Measurements from ENCODE around the gene IL15RA. TPM values are rescaled to one million over a fixed set of nuclear protein-coding genes. Genes with fewer than 3 reads are reported as not detected.

Gene IL15RA
- total and polyA plus RNA-seq, 2 donors (not counting 1 experiment from before 2014, with no cell fraction given), result 9.3 to 9.6 TPM

GRCh38 chr10:5988336-5988920 is 11.1 kb upstream of the IL15RA start:
- ChIA-PET CTCF (interaction anchor here (1.6 kb wide), 1 partner anchor 102 kb away, joined by 3 read pairs; no protein-coding TSS in a partner anchor), POLR2A (no interaction called here)
- Mint-ChIP-seq H3K27ac (no peak overlapping the region), H3K9me3 (ENCODE audit: insufficient read depth) (no peaks in the 10 kb centered on the region), H3K27me3 (no peaks in the 10 kb centered on the region), H3K4me1 (peaks cover 12% of the 10 kb centered on the region), H3K4me3 (no peak overlapping the region)
- DNase-seq (no peak), ATAC-seq (ENCODE audit: low read depth) (no peak)
- no peak overlapping the region for H3K27ac ChIP-seq (ENCODE audit: low read length in 2 of 2)
- H2AFZ ChIP-seq (ENCODE audit: insufficient read depth, low read depth, low read length, poor library complexity, severe bottlenecking), result peak overlapping the region; percentile 69
- intact Hi-C loops (cut with micrococcal nuclease), result no loop called here
- TF ChIP-seq EZH2 (IDR thresholded peaks at IDR 0.05; ENCODE audit: borderline replicate concordance, insufficient read depth, low read depth, low read length, poor library complexity, severe bottlenecking) (no peak), CTCF (IDR thresholded peaks at IDR 0.05) (no peak)
- H3K4me1 ChIP-seq (ENCODE audit: control insufficient read depth in 2 of 2, insufficient read depth in 2 of 2, low read length in 2 of 2), result peaks cover 7 to 9% of the 10 kb centered on the region in 2 donors
- H3K4me3 ChIP-seq (ENCODE audit: control extremely low read depth in 1 of 5, extremely low read depth in 1 of 5, insufficient read depth in 1 of 5, low read depth in 2 of 5, low read length in 4 of 5), result no peak overlapping the region
- WGBS (ENCODE audit: insufficient coverage), result 100% methylated on average over 8 of the region's 10 CpGs
- no peaks in the 10 kb centered on the region for H3K36me3 ChIP-seq (replicated peaks in 1 of 2; ENCODE audit: control extremely low read depth in 1 of 2, control insufficient read depth in 1 of 2, extremely low read depth in 1 of 2, insufficient read depth in 2 of 2, low read length in 1 of 2)
- H3K9me3 ChIP-seq (ENCODE audit: control extremely low read depth in 1 of 3, control insufficient read depth in 2 of 3, insufficient read depth in 1 of 3, low read length in 2 of 3), result peaks cover 0 to 8% (median 3%) of the 10 kb centered on the region in 3 donors
- H3K27me3 ChIP-seq (replicated peaks in 1 of 4; ENCODE audit: control extremely low read depth in 1 of 4, control insufficient read depth in 3 of 4, insufficient read depth in 4 of 4, low read length in 3 of 4), result no peaks in the 10 kb centered on the region
- H3K9ac ChIP-seq (ENCODE audit: low read length), result no peak overlapping the region
- H3K79me2 ChIP-seq (ENCODE audit: control insufficient read depth, insufficient read depth, low read length), result no peaks in the 10 kb centered on the region
- no peaks in the 10 kb centered on the region for H4K20me1 ChIP-seq (ENCODE audit: control insufficient read depth, insufficient read depth, low read length, poor library complexity, severe bottlenecking)
- peak overlapping the region; percentile 29 for H3K4me2 ChIP-seq (replicated peaks; ENCODE audit: low read depth, low read length, poor library complexity, severe bottlenecking)

- no peaks in the 10 kb centered on the region for H3K36me3 ChIP-seq (replicated peaks in 1 of 2; ENCODE audit: control extremely low read depth in 1 of 2, control insufficient read depth in 1 of 2, extremely low read depth in 1 of 2, insufficient read depth in 2 of 2, low read length in 1 of 2)
- no peaks in the 10 kb centered on the region for H4K20me1 ChIP-seq (ENCODE audit: control insufficient read depth, insufficient read depth, low read length, poor library complexity, severe bottlenecking)
- TF ChIP-seq EZH2 (IDR thresholded peaks at IDR 0.05; ENCODE audit: borderline replicate concordance, insufficient read depth, low read depth, low read length, poor library complexity, severe bottlenecking) (no peak), CTCF (IDR thresholded peaks at IDR 0.05) (no peak)
- ATAC-seq (ENCODE audit: low read depth), result no peak
- no peak overlapping the region for H3K4me3 ChIP-seq (ENCODE audit: control extremely low read depth in 1 of 5, extremely low read depth in 1 of 5, insufficient read depth in 1 of 5, low read depth in 2 of 5, low read length in 4 of 5)
- H3K27me3 ChIP-seq (replicated peaks in 1 of 4; ENCODE audit: control extremely low read depth in 1 of 4, control insufficient read depth in 3 of 4, insufficient read depth in 4 of 4, low read length in 3 of 4), result no peaks in the 10 kb centered on the region
- no peak overlapping the region for H3K27ac ChIP-seq (ENCODE audit: low read length in 2 of 2)
- WGBS (ENCODE audit: insufficient coverage), result 90% methylated on average over 3 of the region's 4 CpGs
- no peaks in the 10 kb centered on the region for H3K27me3 Mint-ChIP-seq
- H2AFZ ChIP-seq (ENCODE audit: insufficient read depth, low read depth, low read length, poor library complexity, severe bottlenecking), result peak overlapping the region; percentile 69
- CTCF ChIA-PET, result interaction anchor here (1.0 to 1.6 kb wide), 2 partner anchors 26 to 102 kb away, joined by 3 to 4 read pairs; no protein-coding TSS in a partner anchor
- peak; percentile 29 for DNase-seq
- peaks cover 7 to 9% of the 10 kb centered on the region in 2 donors for H3K4me1 ChIP-seq (ENCODE audit: control insufficient read depth in 2 of 2, insufficient read depth in 2 of 2, low read length in 2 of 2)
- H3K9ac ChIP-seq (ENCODE audit: low read length), result no peak overlapping the region
- intact Hi-C loops (cut with micrococcal nuclease), result no loop called here
- H3K9me3 Mint-ChIP-seq (ENCODE audit: insufficient read depth), result no peaks in the 10 kb centered on the region
- H3K27ac Mint-ChIP-seq, result peak overlapping the region; percentile 54
- H3K4me1 Mint-ChIP-seq, result peaks cover 12% of the 10 kb centered on the region
- POLR2A ChIA-PET, result no interaction called here
- H3K9me3 ChIP-seq (ENCODE audit: control extremely low read depth in 1 of 3, control insufficient read depth in 2 of 3, insufficient read depth in 1 of 3, low read length in 2 of 3), result peaks cover 0 to 8% (median 3%) of the 10 kb centered on the region in 3 donors
- peak overlapping the region; percentile 42 for H3K4me3 Mint-ChIP-seq
- H3K79me2 ChIP-seq (ENCODE audit: control insufficient read depth, insufficient read depth, low read length), result no peaks in the 10 kb centered on the region
- peak overlapping the region; percentile 29 for H3K4me2 ChIP-seq (replicated peaks; ENCODE audit: low read depth, low read length, poor library complexity, severe bottlenecking)
Observed at GRCh38 chr10:5987747-5988146, 10.4 kb upstream of the IL15RA start.

All from B cell (primary cell).